ENCODE measurements around the gene NUP214.
"Not testable (repeated sequence)": the region's sequence is repeated elsewhere in the genome, so short reads cannot be mapped to it uniquely, and the experiment has no call there.

The NUP214 gene

DNA sequence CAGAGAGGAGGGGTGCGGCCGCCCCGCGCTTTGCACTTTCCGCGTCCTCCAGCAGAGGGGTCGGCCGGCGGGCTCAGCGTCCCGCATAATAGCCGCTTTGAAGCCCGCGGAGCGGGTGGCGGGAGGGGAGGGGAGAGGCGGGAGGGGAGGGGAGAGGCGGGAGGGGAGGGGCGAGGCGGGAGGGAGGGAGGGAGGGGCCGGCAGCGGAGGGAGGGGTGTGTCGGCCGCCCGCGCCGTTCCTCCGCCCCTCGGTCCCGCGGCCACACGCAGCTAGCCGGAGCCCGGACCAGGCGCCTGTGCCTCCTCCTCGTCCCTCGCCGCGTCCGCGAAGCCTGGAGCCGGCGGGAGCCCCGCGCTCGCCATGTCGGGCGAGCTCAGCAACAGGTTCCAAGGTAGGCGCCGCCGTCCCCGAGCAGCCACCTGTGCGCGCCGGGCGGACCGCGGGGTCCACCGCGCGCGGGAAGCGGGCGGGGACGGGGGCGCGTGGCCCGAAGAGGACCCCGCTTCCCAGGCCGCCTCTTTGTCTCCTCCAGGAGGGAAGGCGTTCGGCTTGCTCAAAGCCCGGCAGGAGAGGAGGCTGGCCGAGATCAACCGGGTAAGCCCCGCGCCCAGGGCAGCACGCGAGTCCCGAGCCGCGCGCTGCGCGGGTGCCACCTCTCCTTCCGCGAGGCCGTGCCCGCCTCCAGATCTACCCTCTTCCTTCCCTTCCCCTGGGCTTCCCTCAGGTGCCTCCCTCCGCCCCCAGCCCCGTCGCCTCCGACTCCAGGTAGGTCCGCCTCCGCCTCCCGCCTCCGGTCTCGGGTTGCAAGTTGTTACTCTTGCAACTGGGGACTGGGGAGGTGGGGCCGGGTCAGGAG, 28.9 kb upstream of the NUP214 start, which contains the start of gene AIF1L:
TSS of gene AIF1L (plus strand) at position 263 of the 857 bp plus-strand sequence. CDS start at position 362, 99 bp downstream.
- DNase-seq (ENCODE audit: low read depth), result no peak

DNA sequence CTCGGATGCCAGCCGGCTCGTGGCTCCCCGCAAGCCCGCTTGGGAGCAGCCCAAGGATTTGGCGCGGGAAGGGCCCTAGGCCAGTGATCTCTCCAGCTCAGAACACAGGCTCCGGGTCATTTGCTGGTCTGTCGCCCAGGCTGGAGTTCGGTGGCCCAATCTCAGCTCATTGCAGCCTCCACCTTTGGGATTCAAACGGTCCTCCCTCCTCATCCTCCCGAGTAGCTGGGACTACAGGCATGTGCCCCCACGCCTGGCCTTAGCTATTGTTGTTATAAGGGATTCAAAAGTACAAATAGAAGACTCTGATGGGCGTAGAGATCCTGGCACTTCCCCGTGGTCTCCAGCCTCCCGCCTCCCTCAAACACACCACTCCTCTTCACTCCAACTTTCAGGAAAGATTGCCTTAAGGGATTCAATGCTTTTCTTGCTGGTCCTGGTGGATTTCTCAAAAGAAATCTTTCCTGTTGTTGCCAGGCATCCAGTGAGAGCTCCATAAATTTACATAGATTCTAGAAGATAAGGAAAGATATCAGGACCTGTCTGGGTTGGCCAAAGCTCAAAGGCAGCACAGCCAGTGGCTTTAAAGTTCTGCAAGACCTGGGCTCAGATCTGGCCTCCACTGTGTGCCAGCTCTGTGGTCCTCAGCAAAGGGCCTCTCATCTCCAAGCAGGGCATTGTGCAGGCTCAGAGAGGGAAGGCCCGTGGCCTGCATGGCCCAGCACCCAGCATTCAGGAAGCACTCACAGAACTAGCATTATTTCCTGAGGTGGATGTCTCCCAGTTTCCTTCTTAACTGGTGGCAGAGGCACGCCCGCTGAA, 28.0 kb upstream of the NUP214 start:
- no peak for DNase-seq (ENCODE audit: low read depth)

DNA sequence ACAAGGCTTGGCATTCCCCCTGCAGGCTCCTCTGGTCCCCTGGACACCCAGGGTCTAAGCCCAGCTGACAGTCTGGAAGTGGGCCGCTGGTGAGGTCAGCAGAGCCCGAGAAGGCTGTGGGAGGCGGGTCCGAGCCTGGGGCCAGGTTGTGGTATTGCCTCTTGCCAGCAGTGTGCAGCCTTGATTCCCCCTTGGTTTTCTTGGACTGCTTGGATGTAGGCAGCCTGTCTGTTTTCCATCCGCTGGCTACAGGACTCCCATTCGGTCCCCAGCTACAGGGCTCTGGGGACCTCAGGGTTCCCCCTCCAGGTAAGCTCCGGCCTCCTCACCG, 27.5 kb upstream of the NUP214 start:
- no peak for DNase-seq (ENCODE audit: low read depth)

DNA sequence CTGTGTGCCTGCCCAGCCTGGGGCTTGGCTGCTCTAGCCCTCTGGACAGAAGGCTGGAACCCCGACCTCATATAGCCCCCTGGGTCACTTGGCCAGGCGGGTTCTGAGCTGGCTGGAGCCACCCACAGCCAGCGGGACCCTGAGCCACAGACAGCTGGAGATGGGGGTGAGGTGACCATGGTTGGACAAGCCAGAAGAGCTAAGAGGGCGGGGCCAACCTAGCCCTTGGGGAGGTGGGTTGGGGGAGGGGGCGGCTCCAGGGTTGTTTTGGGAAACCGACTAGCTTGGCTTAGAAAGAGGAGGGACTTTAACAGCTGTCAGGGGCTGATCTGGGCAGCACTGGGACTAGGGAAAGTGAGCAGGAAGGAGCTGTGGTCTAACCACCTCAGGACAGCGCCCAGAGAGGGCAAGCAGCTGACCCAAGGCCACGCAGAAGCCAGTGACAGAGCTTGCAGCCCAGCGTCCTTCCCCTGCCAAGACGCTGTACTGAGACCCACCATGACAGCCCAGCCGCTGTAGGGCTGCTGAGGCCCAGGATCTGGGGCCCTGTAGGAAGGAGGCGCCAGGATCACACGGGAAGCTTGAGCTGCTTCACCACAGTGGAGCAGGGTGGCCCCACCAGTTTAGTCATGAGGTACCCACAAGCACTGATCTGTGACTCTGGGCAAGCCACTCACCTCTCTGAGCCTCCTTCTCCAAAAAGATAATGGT, 26.8 kb upstream of the NUP214 start:
- no peak for DNase-seq (ENCODE audit: low read depth)

DNA sequence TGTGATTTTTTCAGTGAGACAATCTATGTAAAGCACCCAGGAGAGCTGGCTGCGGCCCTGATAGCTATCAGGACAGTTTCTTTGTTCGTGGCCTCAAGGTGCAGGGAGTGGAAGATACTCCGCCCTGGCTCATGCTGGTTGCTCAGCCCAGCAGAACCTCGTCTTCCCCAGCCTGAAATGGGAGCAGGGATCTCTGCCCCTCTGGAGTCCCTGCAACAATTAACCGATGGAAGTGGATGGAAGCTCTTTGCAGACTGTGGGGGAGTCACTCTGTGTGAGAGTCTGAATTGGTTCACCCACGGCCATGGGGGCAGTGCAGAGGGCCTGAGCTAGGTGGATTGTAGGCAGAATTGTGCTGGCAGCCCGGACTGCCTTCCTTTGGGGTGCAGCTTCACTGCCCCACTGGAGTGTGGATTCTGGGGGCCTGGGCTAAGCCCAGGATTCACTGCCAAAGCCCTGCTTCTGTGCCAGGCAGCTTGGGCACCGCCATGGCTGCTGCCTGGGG, 26.2 kb upstream of the NUP214 start:
- DNase-seq (ENCODE audit: low read depth), result no peak

DNA sequence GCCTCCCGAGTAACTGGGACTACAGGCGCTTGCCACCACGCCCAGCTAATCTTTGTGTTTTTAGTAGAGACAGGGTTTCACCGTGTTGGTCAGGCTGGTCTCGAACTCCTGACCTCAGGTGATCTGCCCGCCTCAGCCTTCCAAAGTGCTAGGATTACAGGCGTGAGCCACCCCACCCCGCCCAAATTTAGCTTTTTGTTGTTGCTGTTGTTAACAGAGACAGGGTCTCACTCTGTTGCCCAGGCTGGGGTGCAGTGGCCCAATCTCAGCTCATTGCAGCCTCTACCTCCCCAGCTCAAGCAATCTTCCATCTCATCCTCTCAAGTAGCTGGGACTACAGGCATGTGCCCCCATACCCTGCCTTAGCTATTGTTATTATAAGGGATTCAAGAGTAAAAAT, 25.5 kb upstream of the NUP214 start:
- not testable (repeated sequence) for DNase-seq (ENCODE audit: low read depth)

DNA sequence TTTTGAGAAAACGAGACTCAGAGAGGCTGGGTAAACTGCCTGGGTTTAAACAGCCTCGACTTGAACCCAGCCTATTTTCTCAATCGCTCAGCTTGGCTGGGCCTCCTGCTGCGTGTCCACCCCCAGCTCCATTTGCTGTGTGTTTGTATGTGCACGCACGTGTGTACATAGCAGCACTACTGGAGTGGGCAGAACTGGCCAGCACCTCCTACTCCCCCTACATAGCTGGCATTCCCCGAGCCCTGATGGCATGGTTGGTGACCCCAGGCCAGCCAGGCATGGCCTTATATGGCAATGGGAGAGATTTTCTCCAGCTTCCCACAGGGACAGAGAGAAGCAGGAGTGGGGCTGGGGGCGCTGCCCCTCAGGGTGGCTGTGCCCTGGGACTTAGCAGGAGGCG, 24.9 kb upstream of the NUP214 start:
- DNase-seq (ENCODE audit: low read depth), result no peak

DNA sequence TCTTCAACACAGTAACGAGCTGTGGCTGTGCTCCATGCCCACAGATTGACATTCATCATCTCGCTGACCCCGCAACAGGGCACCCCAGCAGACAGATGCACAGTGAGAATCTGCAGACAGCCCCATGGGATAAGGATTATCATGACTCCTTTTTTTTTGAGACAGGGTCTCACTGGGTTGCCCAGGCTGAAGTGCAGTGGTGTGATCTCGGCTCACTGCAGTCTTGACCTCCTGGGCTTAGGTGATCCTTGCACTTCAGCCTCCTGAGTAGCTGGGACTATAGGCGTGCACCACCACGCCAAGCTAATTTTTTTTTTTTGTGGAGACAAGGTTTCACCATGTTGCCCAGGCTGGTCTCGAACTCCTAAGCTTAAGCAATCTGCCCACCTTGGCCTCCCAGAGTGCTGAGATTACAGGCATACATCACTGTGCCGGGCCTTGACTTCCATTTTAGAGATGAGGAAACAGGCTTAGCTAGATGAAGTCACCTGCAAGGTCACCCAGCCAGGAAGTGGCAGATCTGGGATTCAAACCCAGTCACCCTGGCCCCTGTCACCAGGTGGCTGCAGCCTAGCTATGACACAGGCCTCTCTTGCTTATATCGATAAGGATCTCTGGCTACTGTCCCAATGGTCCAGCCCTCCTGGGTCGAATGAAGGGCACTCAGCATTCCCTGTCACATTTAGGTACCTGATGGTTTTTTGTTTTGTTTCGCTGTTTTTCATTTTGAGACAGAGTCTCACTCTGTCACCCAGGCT, 24.0 kb upstream of the NUP214 start:
- no peak for DNase-seq (ENCODE audit: low read depth)

DNA sequence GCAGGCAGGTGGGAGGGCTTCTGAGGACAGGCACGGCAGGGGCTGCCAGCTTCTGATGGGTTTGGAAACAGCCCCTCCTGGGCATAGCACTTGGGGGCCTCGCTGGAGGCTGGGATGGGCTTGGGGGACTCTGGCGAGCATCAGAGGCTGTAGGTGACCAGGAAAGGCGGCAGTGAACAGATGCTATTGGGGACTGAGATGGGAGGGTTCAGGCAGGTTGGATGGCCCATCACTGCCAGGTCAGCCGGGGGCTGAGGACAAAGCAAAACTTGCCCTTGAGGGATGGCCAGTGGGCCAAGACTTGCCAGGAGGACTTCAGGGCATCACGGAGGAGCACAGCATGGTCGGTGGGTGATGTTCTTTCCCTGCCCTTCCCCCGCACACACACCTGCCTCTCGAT, 22.4 kb upstream of the NUP214 start:
- no peak for DNase-seq (ENCODE audit: low read depth)

DNA sequence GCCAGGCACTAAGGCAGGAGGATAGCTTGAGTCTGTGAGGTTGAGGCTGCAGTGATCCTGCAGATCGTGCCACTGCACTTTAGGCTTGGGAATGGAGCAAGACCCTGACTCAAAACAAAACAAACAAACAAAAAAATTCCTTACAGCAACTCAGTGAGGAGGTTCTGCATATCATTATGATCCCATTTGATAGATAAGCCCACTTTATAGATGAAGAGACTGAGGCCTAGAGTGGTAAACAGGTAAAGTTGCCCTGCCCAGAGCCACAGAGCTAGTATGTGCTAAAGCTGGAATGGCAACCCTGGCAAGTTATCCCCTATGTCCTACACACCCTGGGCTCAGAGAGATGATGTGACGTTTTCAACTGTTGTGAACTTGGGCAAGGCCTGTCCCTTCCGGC, 21.9 kb upstream of the NUP214 start:
- DNase-seq (ENCODE audit: low read depth), result no peak

DNA sequence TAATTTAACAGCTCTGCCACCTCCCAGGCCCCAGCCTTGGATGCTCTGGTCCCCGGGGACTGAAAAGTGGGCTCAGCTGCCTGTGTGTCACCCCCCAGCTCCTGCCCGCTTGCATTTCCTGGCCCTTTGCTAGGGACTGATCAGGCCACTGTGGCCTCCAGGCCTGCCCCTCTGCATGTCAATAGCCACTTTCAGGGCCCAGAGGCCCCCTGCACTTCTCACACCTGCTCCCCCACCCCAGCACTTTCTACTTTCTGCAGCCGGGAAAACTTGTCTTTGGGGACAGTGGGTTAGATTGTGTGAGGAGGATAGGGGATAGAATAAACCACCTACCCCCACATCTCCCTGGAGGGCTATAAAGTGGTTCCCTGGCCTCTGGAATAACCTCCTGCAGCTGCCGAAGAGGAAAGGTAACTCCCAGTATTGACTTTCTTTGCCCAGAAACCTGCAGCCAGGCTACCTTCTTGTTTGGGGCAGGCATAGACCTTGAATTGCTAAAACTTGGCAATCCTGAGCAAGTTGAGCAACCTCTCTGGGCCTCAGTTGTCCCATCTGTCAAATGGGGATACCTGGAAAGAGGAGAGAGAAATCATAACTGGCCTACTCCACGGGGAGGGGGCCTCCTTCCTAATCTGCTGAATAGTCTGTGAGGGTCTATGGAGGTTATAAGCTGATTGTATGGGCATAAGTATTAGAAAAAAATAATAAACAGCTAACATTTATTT, 21.2 kb upstream of the NUP214 start:
- no peak for DNase-seq (ENCODE audit: low read depth)

DNA sequence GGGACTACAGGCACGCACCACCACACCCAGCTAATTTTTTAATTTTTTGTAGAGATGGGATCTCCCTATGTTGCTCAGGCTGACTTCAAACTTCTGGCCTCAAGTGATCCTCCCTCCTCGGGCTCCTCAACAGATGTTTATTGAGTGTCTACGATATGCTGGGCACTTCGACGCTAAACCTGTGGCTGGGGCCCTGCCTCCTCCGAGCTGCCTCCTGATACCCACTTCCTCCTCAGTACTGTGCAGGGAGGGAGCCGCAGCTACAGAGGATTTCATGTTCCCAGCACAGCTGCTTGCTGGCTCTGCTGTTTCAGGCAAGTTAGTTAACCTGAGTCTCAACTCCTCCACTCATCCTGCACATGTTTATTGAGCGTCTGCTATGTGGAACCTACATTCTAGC, 19.4 kb upstream of the NUP214 start:
- no peak for DNase-seq (ENCODE audit: low read depth)

DNA sequence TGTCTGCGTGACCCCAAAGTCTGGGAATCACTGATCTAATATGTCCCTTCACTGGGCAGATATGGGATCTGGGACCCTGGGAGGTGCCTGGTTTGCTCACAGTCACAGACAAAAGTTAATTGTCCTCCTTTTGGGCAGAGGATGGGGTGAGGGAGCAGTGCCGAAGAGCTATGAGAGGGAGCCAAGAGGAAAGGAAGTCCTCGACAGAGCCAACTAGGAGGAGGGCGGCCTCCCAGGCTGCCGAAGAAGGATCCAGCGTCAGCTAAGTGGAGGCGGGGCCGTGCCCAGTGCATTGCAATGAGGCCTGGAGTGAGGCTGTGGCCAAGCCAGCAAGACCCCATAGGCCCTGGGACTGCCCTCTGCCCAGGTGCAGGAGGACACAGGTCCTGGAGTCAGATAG, 17.6 kb upstream of the NUP214 start:
- no peak for DNase-seq (ENCODE audit: low read depth)

DNA sequence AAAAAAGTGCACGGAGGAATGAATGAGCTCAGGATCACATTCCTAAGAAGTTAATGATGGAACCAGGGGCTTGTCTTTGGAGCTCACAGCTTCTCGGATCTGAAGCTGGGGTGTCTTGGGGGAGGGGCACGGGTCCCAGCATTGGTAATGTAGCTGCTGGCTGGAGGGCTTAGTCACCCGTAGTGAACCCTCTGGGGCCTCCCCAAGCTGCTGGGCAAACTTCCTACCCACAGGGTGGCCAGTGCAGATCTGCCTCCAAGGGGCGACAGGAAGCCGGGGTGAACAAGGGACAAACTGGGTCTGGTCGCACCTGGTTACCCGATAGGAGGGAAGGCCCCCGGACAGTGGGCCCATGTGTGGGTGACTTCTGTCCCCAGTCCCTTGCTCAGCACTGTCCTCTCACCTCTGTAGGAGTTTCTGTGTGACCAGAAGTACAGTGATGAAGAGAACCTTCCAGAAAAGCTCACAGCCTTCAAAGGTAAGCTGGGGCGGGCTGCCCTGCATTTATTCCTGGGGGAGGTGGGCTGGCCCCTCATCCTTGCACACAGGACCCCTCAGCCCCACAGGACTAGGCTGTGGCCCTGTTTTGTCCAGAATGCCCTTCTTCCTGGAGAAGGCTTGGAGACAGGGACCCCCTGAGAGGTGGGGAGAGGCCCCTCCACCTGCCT, 14.1 kb upstream of the NUP214 start:
- DNase-seq (ENCODE audit: low read depth), result no peak

DNA sequence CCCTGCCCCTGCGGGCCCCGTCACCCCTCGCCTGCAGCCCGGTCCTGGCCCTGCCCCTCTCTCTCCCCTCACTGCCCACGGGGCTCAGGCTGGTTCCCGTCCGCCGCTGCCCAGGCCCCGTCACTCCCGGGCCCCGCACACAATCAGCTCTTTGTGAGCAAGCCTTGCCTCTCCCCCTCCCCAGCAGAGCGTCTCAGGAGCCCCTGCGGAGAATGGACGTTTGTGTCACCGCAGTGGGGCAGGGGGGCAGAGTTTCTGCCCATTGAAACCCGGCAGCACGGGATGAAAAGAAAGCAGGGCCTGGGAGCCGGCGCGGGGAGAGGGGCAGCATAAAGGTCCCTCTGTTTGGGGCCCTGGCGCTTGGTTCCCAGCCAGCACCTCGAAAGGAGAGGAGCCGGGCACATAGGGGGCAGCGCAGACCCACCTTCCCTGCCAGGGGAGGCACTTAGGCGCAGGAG, 13.5 kb upstream of the NUP214 start:
- no peak for DNase-seq (ENCODE audit: low read depth)

DNA sequence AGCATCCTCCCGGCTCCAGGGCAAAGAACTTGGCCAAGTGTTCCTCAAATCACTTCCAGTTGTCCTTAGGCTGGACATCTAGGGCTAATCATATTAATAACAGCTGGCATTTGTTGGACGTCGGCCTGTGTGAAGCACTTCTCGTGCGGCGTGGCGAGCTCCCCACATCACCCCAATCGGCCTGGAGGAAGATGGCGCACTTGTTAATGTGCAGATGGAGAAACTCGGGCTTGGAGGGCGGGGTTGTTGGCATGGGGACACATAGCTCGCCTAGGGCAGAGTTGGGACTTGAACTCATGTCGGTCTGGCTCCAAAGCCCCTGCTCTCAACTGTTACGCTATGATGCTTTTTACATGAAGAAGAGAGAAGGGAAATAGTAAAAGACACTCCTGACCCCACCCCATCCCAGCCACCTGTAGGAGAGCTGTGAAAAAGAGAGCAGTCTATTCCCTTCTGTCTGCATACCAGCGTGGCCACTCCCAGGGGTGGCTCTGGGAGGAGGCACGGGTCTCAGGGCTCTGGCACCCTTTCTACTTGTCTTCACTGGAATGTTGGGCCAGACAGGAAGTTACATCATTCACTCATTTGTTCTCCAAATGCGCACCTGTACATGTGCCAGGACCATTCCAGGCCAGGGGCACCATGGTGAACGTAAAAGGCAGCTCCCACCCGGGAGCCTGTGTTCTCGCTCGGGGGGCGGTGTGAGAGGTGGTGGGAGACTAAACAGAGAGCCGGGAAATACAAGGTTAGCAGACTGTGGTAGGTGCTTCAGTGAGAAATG, 12.8 kb upstream of the NUP214 start:
- no peak for DNase-seq (ENCODE audit: low read depth)

DNA sequence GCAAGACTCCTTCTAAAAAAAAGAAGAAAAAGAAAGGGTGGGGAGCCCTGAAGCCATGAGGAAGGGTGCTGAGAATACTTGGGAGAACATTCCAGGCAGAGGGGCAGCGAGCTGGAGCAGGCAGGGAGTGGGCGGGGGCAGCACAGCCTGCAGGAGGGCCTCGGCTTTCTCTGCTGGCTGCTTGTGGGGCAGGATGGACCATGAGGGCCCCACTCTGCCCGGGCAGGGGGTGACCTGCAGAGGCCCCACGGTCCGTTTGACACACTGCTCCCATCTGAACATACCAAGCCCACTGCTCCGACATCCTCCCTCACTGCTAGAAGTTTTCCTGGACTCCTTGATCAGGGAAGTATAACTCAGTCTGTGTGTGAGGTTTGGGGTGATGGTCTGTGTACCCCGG, 11.7 kb upstream of the NUP214 start:
- no peak for DNase-seq (ENCODE audit: low read depth)

DNA sequence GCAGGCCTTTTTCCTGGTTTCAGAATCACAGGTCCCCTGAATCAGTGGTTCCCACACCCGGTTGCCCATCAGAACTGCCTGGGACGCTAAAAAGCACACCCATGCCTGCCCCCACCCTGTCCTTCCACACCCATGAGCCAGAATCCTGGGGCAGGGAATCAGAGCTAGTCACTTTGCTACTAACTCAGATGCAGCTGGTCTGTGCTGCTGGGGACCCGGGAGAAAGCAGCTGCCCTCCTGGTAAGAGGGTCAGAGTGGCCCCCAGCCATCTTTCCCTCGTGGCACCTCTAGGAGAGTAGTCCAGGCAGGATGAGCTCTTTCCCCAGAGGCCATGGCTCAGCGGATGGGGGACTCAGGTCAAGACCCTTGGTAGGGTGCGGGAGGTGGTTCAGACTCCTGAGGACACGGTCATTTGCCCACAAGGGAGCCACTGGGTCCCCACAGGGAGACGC, 11.3 kb upstream of the NUP214 start:
- DNase-seq (ENCODE audit: low read depth), result no peak

DNA sequence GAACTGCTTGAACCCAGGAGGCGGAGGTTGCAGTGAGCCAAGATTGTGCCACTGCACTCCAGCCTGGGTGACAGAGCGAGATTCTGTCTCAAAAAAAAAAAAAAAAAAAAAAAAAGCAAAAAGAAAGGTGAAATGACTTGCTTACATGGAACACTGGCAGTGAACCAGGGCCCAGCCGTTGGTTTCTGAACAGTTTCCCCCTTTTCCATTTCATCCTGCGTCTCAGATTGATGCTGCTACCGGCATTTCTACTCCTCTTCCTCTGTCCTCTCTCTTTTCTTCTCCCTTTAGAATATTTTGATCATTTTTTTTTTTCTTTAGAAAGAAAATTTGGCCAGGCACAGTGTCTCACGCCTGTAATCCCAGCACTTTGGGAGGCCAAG, 10.0 kb upstream of the NUP214 start:
- not testable (repeated sequence) for DNase-seq (ENCODE audit: low read depth)

Measured in HS-5 (cell line).